SK-N-SH (cell line): Measurements from ENCODE around the gene AFAP1. TPM values are rescaled to one million over a fixed set of nuclear protein-coding genes. Genes with fewer than 3 reads are reported as not detected.

ENCODE experiments used
- CTCF ChIA-PET: fragments of 300-600, 350-600 bp; formaldehyde crosslinking; extraction: SDS; loops from one replicate; lab custom pipeline; 2021; lab: Yijun Ruan, JAX
- POLR2A ChIA-PET: fragments of 350-600 bp; sonication (Branson Sonifier 250); formaldehyde crosslinking; extraction: SDS; loops from one replicate; lab custom pipeline; 2020; ENCODE audit warnings: antibody characterized with exemption, inconsistent platforms; lab: Yijun Ruan, JAX
- DNase-seq: peaks from one replicate; pipeline ENCODE4 v3.0.0; 2012
- H2AFZ ChIP-seq: fragments of 200-600 bp; sonication (generic); 2 replicates; pipeline ENCODE4 v1.8.1; 2016; ENCODE audit warnings: antibody characterized with exemption, mild to moderate bottlenecking, low read depth
- H3F3A ChIP-seq: fragments of 200-600 bp; sonication (generic); replicated peaks from 2 replicates; pipeline ENCODE3; 2016; ENCODE audit warnings: antibody characterized with exemption, mild to moderate bottlenecking; ENCODE audit not compliant: insufficient read depth
- H3K27ac ChIP-seq, 2 experiments: fragments of 200-500 bp in 1 of 2; fragments of 200-600 bp in 1 of 2; sonication (Bioruptor generic) in 1 of 2; sonication (generic), shearing (Covaris generic) in 1 of 2; 2 replicates each; pipeline versions ENCODE4 v1.5.1 to v1.6.1; 2014 to 2016; ENCODE audit warnings: low read depth in 2 of 2, inconsistent platforms in 1 of 2, low read length in 1 of 2, mild to moderate bottlenecking in 1 of 2, mixed read lengths in 1 of 2
- H3K27me3 ChIP-seq: fragments of 200-600 bp; sonication (generic), shearing (Covaris generic); 2 replicates; pipeline ENCODE4 v1.6.1; 2016; ENCODE audit warnings: mixed run types; ENCODE audit not compliant: insufficient read depth
- H3K36me3 ChIP-seq, 2 experiments: fragments of 200-500 bp in 1 of 2; fragments of 200-600 bp in 1 of 2; sonication (Bioruptor generic) in 1 of 2; sonication (generic) in 1 of 2; replicated peaks in 1 of 2; 2 replicates each; pipeline versions ENCODE3 to v1.5.1; 2014 to 2016; ENCODE audit warnings: low read length in 1 of 2, mild to moderate bottlenecking in 1 of 2; ENCODE audit not compliant: insufficient read depth in 2 of 2, control insufficient read depth in 1 of 2
- H3K4me1 ChIP-seq, 2 experiments: fragments of 200-500 bp in 1 of 2; fragments of 200-600 bp in 1 of 2; sonication (Bioruptor generic) in 1 of 2; sonication (generic), shearing (Covaris generic) in 1 of 2; 2 replicates each; pipeline versions ENCODE4 v1.5.1 to v1.6.1; 2014 to 2016; ENCODE audit warnings: low read depth in 1 of 2, low read length in 1 of 2, mixed run types in 1 of 2; ENCODE audit not compliant: insufficient read depth in 2 of 2, control insufficient read depth in 1 of 2
- H3K4me2 ChIP-seq: fragments of 200-600 bp; sonication (generic), shearing (Covaris generic); 2 replicates; pipeline ENCODE4 v1.6.1; 2017; ENCODE audit warnings: mixed run types
- H3K4me3 ChIP-seq, 2 experiments: fragments of 200-500 bp in 1 of 2; fragments of 200-600 bp in 1 of 2; sonication (Bioruptor generic) in 1 of 2; sonication (generic), shearing (Covaris generic) in 1 of 2; 2 replicates each; pipeline versions ENCODE4 v1.5.1 to v1.8.1; 2014 to 2016; ENCODE audit warnings: low read depth in 2 of 2, inconsistent platforms in 1 of 2, low read length in 1 of 2, mild to moderate bottlenecking in 1 of 2, mixed read lengths in 1 of 2, moderate library complexity in 1 of 2
- H3K79me2 ChIP-seq: fragments of 200-600 bp; sonication (generic); 2 replicates; pipeline ENCODE4 v1.8.1; 2017; ENCODE audit warnings: mild to moderate bottlenecking; ENCODE audit not compliant: insufficient read depth
- H3K9ac ChIP-seq: fragments of 200-600 bp; sonication (generic); 2 replicates; pipeline ENCODE4 v1.6.1; 2017; ENCODE audit warnings: mixed run types
- H3K9me2 ChIP-seq: fragments of 200-600 bp; sonication (generic); 2 replicates; pipeline ENCODE4 v1.6.1; 2017; ENCODE audit warnings: mixed run types
- H3K9me3 ChIP-seq: fragments of 200-600 bp; sonication (generic); 2 replicates; pipeline ENCODE4 v1.6.1; 2017; ENCODE audit warnings: mixed run types, mild to moderate bottlenecking, moderate library complexity
- H4K20me1 ChIP-seq: fragments of 200-600 bp; sonication (generic); 2 replicates; pipeline ENCODE4 v1.6.1; 2017; ENCODE audit warnings: mild to moderate bottlenecking, mixed run types; ENCODE audit not compliant: insufficient read depth
- FOSL2 ChIP-seq: IDR thresholded peaks from 2 replicates; pipeline ENCODE4 v1.4.0; 2012; ENCODE audit warnings: low read depth, mild to moderate bottlenecking, moderate library complexity, borderline replicate concordance
- FOXM1 ChIP-seq: IDR thresholded peaks from 2 replicates; pipeline ENCODE4 v1.4.0; 2012; ENCODE audit warnings: low read depth, mild to moderate bottlenecking
- PBX3 ChIP-seq: IDR thresholded peaks from 2 replicates; pipeline ENCODE4; 2012
- RAD21 ChIP-seq: IDR thresholded peaks from 2 replicates; pipeline ENCODE4 v1.6.1; 2012; ENCODE audit warnings: mild to moderate bottlenecking, low read length
- RCOR1 ChIP-seq: fragments of 150-350 bp; IDR thresholded peaks from 2 replicates; pipeline ENCODE4 v1.6.1; 2017; ENCODE audit warnings: antibody characterized with exemption, low read length
- RFX5 ChIP-seq: IDR thresholded peaks from 2 replicates; pipeline ENCODE4 v1.6.1; 2012; ENCODE audit warnings: mild to moderate bottlenecking, improper control_type of control experiment, low read length
- RXRA ChIP-seq: IDR thresholded peaks from 2 replicates; pipeline ENCODE4 v1.4.0; 2012; ENCODE audit warnings: low read depth, mild to moderate bottlenecking, borderline replicate concordance
- SIN3A ChIP-seq: IDR thresholded peaks from 2 replicates; pipeline ENCODE4 v1.6.1; 2012; ENCODE audit warnings: low read depth, mild to moderate bottlenecking, low read length, moderate library complexity, borderline replicate concordance
- SMC3 ChIP-seq: IDR thresholded peaks from 2 replicates; pipeline ENCODE4 v1.6.1; 2012; ENCODE audit warnings: low read depth, low read length, improper control_type of control experiment
- TAF1 ChIP-seq: IDR thresholded peaks from 2 replicates; pipeline ENCODE4 v1.6.1; 2012; ENCODE audit warnings: low read depth, mild to moderate bottlenecking, low read length, moderate library complexity, borderline replicate concordance
- TEAD4 ChIP-seq: IDR thresholded peaks from 2 replicates; pipeline ENCODE4 v1.4.0; 2012; ENCODE audit warnings: mild to moderate bottlenecking, borderline replicate concordance; ENCODE audit not compliant: insufficient read depth
- YY1 ChIP-seq: IDR thresholded peaks from 2 replicates; pipeline ENCODE4 v1.4.0; 2012; ENCODE audit warnings: low read depth, mild to moderate bottlenecking
- ZBTB33 ChIP-seq: IDR thresholded peaks from 2 replicates; pipeline ENCODE4 v1.4.0; 2012; ENCODE audit warnings: low read depth, borderline replicate concordance
- whole genome bisulfite sequencing: methylation state at CpG from one replicate; pipeline ENCODE4 v1.1.6; 2017; ENCODE audit warnings: low lambda C conversion rate; 5-methylcytosine and 5-hydroxymethylcytosine counted together
- polyA plus RNA-seq, 3 experiments: library from polyadenylated mRNA; depleted of rRNA; stranded (reverse); fragments of >200 nt; gene quantifications; 2 replicates each; pipeline ENCODE4 v1.2.3, GENCODE V29; 2012
- TF ChIP-seq, protein P1 (sequence below): IDR thresholded peaks from 2 replicates; pipeline ENCODE4 v1.4.0; 2012; ENCODE audit warnings: low read depth
- TF ChIP-seq, protein P2 (sequence below): fragments of 150-350 bp; IDR thresholded peaks from 2 replicates; pipeline ENCODE4 v1.6.1; 2016; ENCODE audit warnings: mild to moderate bottlenecking, low read depth, low read length

AFAP1 gene
- polyA plus RNA-seq, 1 of the 3 experiments (the other 2 are of a cell fraction) = 67.9 TPM

DNA sequence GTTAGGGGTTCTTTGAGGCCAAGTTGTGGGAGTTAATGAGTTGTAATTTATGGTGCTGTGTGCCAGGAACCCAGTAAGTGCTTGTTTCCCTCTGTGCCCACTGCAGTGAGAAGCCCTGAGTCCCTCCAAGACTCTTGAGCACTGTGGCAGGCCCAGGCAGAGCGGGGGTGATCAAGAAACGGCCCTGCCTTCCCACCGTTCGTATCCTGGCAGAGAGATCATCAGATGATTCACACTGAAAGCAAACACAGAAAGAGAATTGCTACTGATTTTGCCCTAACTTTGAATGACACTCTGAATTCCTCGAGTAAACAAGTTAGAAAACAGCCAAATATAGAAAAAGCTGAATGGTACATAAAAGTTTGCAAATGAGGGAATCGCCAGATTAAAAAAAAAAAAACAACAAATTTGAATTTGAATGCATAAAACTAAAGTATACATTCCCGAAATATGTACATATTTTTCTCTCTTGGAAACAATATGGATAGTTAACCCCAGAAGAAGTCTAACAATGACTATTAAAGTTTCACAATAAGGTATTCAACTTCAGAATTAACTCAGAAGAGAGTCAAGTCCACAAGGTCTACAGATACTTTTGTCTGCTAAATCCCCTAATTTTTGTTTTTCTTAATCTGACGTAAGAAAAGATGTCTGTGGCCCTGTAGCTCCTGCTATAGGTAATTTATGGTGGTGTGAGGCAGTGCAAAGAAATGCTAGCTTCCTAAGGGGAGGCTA, 71.8 kb downstream of the AFAP1 start:
- no peaks in the 10 kb centered on the region for H3K9me3 ChIP-seq
- peak overlapping the region; percentile 8; the same call in 1 of the 2 replicates for H3K4me2 ChIP-seq
- peaks cover 13% of the 10 kb centered on the region for H4K20me1 ChIP-seq
- H3K79me2 ChIP-seq = peaks cover 98% of the 10 kb centered on the region
- H3K4me1 ChIP-seq = peaks cover 13 to 39% of the 10 kb centered on the region in 2 experiments
- peaks cover 64% of the 10 kb centered on the region for H3F3A ChIP-seq
- ChIA-PET CTCF (interaction anchor here (2.7 kb wide), 1 partner anchor 64 kb away, joined by 15 read pairs; no protein-coding TSS in a partner anchor), POLR2A (no interaction called here)
- WGBS = 66% methylated on average over 8 of the region's 8 CpGs
- H2AFZ ChIP-seq = no peak overlapping the region
- peak overlapping the region in 1 of 2 experiments; percentile 86; a peak in 2 of 4 replicates for H3K27ac ChIP-seq
- peaks cover 37 to 69% of the 10 kb centered on the region in 2 experiments for H3K36me3 ChIP-seq
- H3K27me3 ChIP-seq = no peaks in the 10 kb centered on the region
- DNase-seq = no peak
- H3K9ac ChIP-seq = peak overlapping the region; percentile 1; the same call in 1 of the 2 replicates
- no peaks in the 10 kb centered on the region for H3K9me2 ChIP-seq
- TF ChIP-seq RFX5 (no peak), FOSL2 (peak; percentile 9; the same call in 1 of the 2 replicates)
- TF ChIP-seq, all 33 proteins: peak for 1
- no peak overlapping the region for H3K4me3 ChIP-seq

GRCh38 chr4:7867191-7867590, 72.5 kb downstream of the AFAP1 start:
- Histone ChIP-seq H3K9me3 (no peaks in the 10 kb centered on the region), H3K79me2 (peaks cover 96% of the 10 kb centered on the region), H3K4me3 (no peak overlapping the region), H3F3A (peaks cover 63% of the 10 kb centered on the region), H3K4me2 (no peak overlapping the region; the same call in 1 of the 2 replicates), H2AFZ (no peak overlapping the region), H3K9ac (no peak overlapping the region; the same call in 1 of the 2 replicates), H3K27me3 (no peaks in the 10 kb centered on the region), H3K9me2 (no peaks in the 10 kb centered on the region), H4K20me1 (peaks cover 9% of the 10 kb centered on the region; the same call in 1 of the 2 replicates), H3K36me3 (peaks cover 37 to 69% of the 10 kb centered on the region in 2 experiments), H3K27ac (peak overlapping the region in 1 of 2 experiments; percentile 86; a peak in 2 of 4 replicates), H3K4me1 (peaks cover 10 to 38% of the 10 kb centered on the region in 2 experiments)
- 91% methylated on average over 6 of the region's 7 CpGs for WGBS
- ChIA-PET CTCF (no interaction called here), POLR2A (no interaction called here)
- no peak for TF ChIP-seq RFX5
- DNase-seq = no peak

DNA sequence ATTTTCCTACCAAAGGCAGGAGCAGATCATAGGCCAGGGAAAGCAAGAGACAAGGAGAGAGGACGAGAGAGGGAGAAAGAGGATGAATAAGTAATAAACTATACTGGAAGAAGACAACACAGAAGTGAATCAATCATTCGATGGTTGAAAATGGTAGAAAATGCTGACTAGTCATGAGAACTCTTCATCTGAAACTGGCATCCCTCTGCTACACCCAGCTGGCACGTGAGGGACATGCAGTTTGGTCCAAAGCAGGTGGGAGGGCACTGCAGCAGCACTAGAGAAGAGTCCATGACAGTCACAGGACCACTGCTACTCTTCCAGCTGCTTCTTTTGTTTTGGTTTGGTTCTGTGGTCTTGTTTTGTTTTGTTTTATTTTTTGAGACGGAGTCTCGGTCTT, 74.1 kb downstream of the AFAP1 start:
- no peak overlapping the region for H3K27ac ChIP-seq
- H3K4me2 ChIP-seq = no peak overlapping the region
- CTCF ChIA-PET = interaction anchor here (1.0 to 2.0 kb wide), 4 partner anchors 11 to 63 kb away, joined by 3 to 5 read pairs (median 4); no protein-coding TSS in a partner anchor
- POLR2A ChIA-PET = no interaction called here
- peaks cover 2 to 40% of the 10 kb centered on the region in 2 experiments; a peak in 3 of 4 replicates for H3K4me1 ChIP-seq
- H3K79me2 ChIP-seq = peaks cover 86% of the 10 kb centered on the region
- H3K4me3 ChIP-seq = no peak overlapping the region
- H4K20me1 ChIP-seq = no peaks in the 10 kb centered on the region
- WGBS = 88% methylated on average over 5 of the region's 5 CpGs
- no peaks in the 10 kb centered on the region for H3K27me3 ChIP-seq
- peaks cover 27 to 56% of the 10 kb centered on the region in 2 experiments for H3K36me3 ChIP-seq
- no peaks in the 10 kb centered on the region for H3K9me3 ChIP-seq
- no peak for TF ChIP-seq YY1
- TF ChIP-seq SIN3A = no peak
- TF ChIP-seq TEAD4 = no peak
- no peak for TF ChIP-seq ZBTB33
- TF ChIP-seq, protein P1, sequence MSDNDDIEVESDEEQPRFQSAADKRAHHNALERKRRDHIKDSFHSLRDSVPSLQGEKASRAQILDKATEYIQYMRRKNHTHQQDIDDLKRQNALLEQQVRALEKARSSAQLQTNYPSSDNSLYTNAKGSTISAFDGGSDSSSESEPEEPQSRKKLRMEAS = no peak
- no peak for TF ChIP-seq FOXM1
- no peak for TF ChIP-seq PBX3
- no peak for TF ChIP-seq TAF1
- TF ChIP-seq, protein P2, sequence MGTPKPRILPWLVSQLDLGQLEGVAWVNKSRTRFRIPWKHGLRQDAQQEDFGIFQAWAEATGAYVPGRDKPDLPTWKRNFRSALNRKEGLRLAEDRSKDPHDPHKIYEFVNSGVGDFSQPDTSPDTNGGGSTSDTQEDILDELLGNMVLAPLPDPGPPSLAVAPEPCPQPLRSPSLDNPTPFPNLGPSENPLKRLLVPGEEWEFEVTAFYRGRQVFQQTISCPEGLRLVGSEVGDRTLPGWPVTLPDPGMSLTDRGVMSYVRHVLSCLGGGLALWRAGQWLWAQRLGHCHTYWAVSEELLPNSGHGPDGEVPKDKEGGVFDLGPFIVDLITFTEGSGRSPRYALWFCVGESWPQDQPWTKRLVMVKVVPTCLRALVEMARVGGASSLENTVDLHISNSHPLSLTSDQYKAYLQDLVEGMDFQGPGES = no peak
- no peak for TF ChIP-seq SMC3
- no peak for TF ChIP-seq RCOR1
- TF ChIP-seq RXRA = no peak
- TF ChIP-seq RAD21 = no peak
- H3K9me2 ChIP-seq = no peaks in the 10 kb centered on the region
- no peak overlapping the region for H2AFZ ChIP-seq
- H3K9ac ChIP-seq = no peak overlapping the region
- DNase-seq = no peak
- H3F3A ChIP-seq = peaks cover 60% of the 10 kb centered on the region
